ENCODE results near the gene ZNF678.

The ZNF678 gene

DNA sequence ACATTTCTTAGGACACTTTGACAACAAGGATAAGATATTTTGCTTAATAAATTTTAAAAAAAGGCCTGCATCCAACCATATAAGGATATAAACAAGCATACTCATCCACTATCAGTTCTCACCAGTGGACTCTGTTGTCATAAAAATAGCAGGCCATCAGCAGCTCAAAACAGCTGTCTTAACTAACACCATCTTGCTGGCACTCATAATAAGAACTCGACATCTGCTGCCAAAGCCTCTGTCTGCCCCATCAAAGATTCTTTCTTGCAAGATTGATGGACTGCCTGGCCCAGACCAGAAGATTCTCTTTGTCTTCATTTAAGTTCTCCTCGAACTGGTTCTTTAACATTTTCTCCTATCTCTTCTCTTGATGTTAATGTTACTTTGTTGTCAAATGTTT, 161.7 kb downstream of the ZNF678 start:
- DNase-seq: no peak

DNA sequence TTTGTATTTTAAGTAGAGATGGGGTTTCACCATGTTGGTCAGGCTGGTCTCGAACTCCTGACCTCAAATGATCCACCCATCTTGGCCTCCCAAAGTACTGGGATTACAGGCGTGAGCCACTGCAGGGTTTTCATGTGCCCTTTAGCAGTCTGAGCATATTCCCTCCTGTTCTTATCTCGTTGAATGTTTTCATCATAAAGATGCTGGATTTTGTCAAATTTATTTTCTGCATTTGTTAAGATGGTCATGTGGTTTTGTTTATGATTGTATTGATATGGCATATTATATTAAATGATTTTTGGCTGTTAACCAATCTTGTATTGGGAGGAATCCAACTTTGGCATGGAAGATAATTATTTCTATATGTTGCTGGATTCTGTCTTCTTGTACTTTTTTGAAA, 163.0 kb downstream of the ZNF678 start:
- no peak for DNase-seq
